NCI-H146 (cell line): Measurements from ENCODE around the gene PRG2.
"Not testable (repeated sequence)": the region's sequence is repeated elsewhere in the genome, so short reads cannot be mapped to it uniquely, and the experiment has no call there.

Experiments used
- DNase-seq: peaks from one replicate; lab custom pipeline; 2025; lab: John Stamatoyannopoulos, UW

PRG2 gene

GRCh38 chr11:57364851-57365660 is 25.4 kb downstream of the PRG2 start:
- DNase-seq, result peak; percentile 33

- DNase-seq, result no peak
Measured at GRCh38 chr11:57363131-57364080, 27.0 kb downstream of the PRG2 start.

GRCh38 chr11:57361926-57362325 is 28.5 kb downstream of the PRG2 start:
- DNase-seq, result no peak

GRCh38 chr11:57361420-57361819 is 29.0 kb downstream of the PRG2 start:
- DNase-seq, result not testable (repeated sequence)

- DNase-seq, result peak; percentile 15
Measured at GRCh38 chr11:57360991-57361390, 29.5 kb downstream of the PRG2 start.

GRCh38 chr11:57359896-57360690 is 30.4 kb downstream of the PRG2 start:
- DNase-seq, result peak; percentile 26

- no peak for DNase-seq
Measured at GRCh38 chr11:57359396-57359795, 31.1 kb downstream of the PRG2 start.

- no peak for DNase-seq
Measured at GRCh38 chr11:57358991-57359390, 31.5 kb downstream of the PRG2 start.

- DNase-seq, result no peak
Measured at GRCh38 chr11:57358543-57358961, 31.9 kb downstream of the PRG2 start.

- DNase-seq, result no peak
Measured at GRCh38 chr11:57357856-57358255, 32.6 kb downstream of the PRG2 start.

GRCh38 chr11:57357310-57357709 is 33.1 kb downstream of the PRG2 start:
- DNase-seq, result no peak

GRCh38 chr11:57356268-57356667 is 34.2 kb downstream of the PRG2 start:
- DNase-seq, result no peak

- no peak for DNase-seq
Measured at GRCh38 chr11:57354699-57355098, 35.8 kb downstream of the PRG2 start.

- DNase-seq, result no peak
Measured at GRCh38 chr11:57353852-57354251, 36.6 kb downstream of the PRG2 start.

- no peak for DNase-seq
Measured at GRCh38 chr11:57353446-57353845, 37.0 kb downstream of the PRG2 start.

GRCh38 chr11:57353036-57353435 is 37.4 kb downstream of the PRG2 start:
- no peak for DNase-seq

- DNase-seq, result peak; percentile 44
Measured at GRCh38 chr11:57349491-57350274, 40.8 kb downstream of the PRG2 start.

- no peak for DNase-seq
Measured at GRCh38 chr11:57348636-57349313, 41.7 kb downstream of the PRG2 start.

- DNase-seq, result no peak
Measured at GRCh38 chr11:57348052-57348451, 42.4 kb downstream of the PRG2 start.

- no peak for DNase-seq
Measured at GRCh38 chr11:57347336-57347735, 43.1 kb downstream of the PRG2 start.
